ENCODE measurements around the gene ARAP2. TPM values are rescaled to one million over a fixed set of nuclear protein-coding genes. Genes with fewer than 3 reads are reported as not detected.

Gene ARAP2
- total and polyA plus RNA-seq, 11 donors, result 0.38 to 17.0 (median 3.4) TPM

GRCh38 chr4:36029951-36030350 lies 214.4 kb downstream of the ARAP2 start:
- no peaks in the 10 kb centered on the region for H3K27me3 ChIP-seq
- DNase-seq (no peak), ATAC-seq (no peak)
- no peak overlapping the region for H3K4me3 ChIP-seq
- H3K27ac ChIP-seq, result no peak overlapping the region
- TF ChIP-seq POLR2A (IDR thresholded peaks at IDR 0.05), result no peak
- no peak for TF ChIP-seq CTCF (IDR thresholded peaks at IDR 0.05)
- intact Hi-C loops (cut with DNase I), result no loop called here
- H3K36me3 ChIP-seq, result no peaks in the 10 kb centered on the region
- H3K9me3 ChIP-seq, result peaks cover 0 to 5% (median 0%) of the 10 kb centered on the region in 12 donors
- no peaks in the 10 kb centered on the region for H3K4me1 ChIP-seq

- Histone ChIP-seq H3K9me3 (no peaks in the 10 kb centered on the region), H3K27me3 (no peaks in the 10 kb centered on the region), H3K4me1 (no peaks in the 10 kb centered on the region), H3K4me3 (no peak overlapping the region), H3K27ac (no peak overlapping the region), H3K36me3 (no peaks in the 10 kb centered on the region)
- intact Hi-C loops (cut with DNase I), result no loop called here
- TF ChIP-seq POLR2A (IDR thresholded peaks at IDR 0.05) (no peak), CTCF (IDR thresholded peaks at IDR 0.05) (no peak)
- 37 to 51% (median 45%) methylated on average over 5 of the region's 5 CpGs for WGBS, 4 donors
- DNase-seq, result no peak
- ATAC-seq, result no peak
Measured at GRCh38 chr4:36027203-36027602, 217.1 kb downstream of the ARAP2 start.

- DNase-seq (no peak), ATAC-seq (no peak)
- no peak overlapping the region for H3K4me3 ChIP-seq
- H3K4me1 ChIP-seq, result no peaks in the 10 kb centered on the region
- H3K27ac ChIP-seq, result no peak overlapping the region
- TF ChIP-seq POLR2A (IDR thresholded peaks at IDR 0.05), result no peak
- TF ChIP-seq CTCF (IDR thresholded peaks at IDR 0.05), result no peak
- 41 to 60% (median 48%) methylated on average over 6 of the region's 6 CpGs for WGBS, 4 donors
- intact Hi-C loops (cut with DNase I), result no loop called here
- no peaks in the 10 kb centered on the region for H3K9me3 ChIP-seq
- no peaks in the 10 kb centered on the region for H3K36me3 ChIP-seq
- H3K27me3 ChIP-seq, result no peaks in the 10 kb centered on the region
Measured at GRCh38 chr4:36026348-36026880, 217.9 kb downstream of the ARAP2 start.

GRCh38 chr4:36024901-36025660 lies 219.2 kb downstream of the ARAP2 start:
- H3K4me1 ChIP-seq, result no peaks in the 10 kb centered on the region
- H3K36me3 ChIP-seq, result no peaks in the 10 kb centered on the region
- intact Hi-C loops (cut with DNase I), result no loop called here
- ATAC-seq (no peak), DNase-seq (no peak)
- no peaks in the 10 kb centered on the region for H3K9me3 ChIP-seq
- no peaks in the 10 kb centered on the region for H3K27me3 ChIP-seq
- 58 to 67% (median 63%) methylated on average over 6 of the region's 6 CpGs for WGBS, 4 donors
- H3K27ac ChIP-seq, result no peak overlapping the region
- TF ChIP-seq POLR2A (IDR thresholded peaks at IDR 0.05), result no peak
- no peak for TF ChIP-seq CTCF (IDR thresholded peaks at IDR 0.05)
- no peak overlapping the region for H3K4me3 ChIP-seq
